GM21381 (cell line): ENCODE results near the gene KRT40.

Source experiments
- ATAC-seq: cut with Tn5 transposase; IDR thresholded peaks from one replicate; pipeline ENCODE4 v1.9.1; 2021; ENCODE audit warnings: mild to moderate bottlenecking, moderate library complexity; ENCODE audit not compliant: unreplicated experiment

The KRT40 gene

GRCh38 chr17:40953881-40954280 is 30.2 kb downstream of the KRT40 start:
- no peak for ATAC-seq

DNA sequence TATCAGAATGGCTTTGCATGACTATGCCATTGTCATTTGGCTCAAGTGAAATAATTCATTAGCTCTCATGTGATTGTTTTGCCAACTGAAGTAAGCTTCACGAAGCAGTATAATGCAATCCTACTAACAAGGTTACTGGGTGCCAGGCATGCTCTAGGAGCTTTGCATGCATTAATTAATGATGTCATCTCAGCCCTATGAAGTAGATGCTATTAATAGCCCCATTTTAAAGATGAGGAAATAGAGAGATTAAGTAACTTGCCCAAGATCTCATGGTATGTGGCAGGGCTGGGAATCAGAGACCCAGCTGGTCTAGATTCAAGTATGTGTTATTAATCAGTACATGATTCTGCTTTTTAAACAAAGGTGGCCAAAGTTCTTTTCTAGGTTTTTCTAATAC is 31.5 kb downstream of the KRT40 start:
- no peak for ATAC-seq

DNA sequence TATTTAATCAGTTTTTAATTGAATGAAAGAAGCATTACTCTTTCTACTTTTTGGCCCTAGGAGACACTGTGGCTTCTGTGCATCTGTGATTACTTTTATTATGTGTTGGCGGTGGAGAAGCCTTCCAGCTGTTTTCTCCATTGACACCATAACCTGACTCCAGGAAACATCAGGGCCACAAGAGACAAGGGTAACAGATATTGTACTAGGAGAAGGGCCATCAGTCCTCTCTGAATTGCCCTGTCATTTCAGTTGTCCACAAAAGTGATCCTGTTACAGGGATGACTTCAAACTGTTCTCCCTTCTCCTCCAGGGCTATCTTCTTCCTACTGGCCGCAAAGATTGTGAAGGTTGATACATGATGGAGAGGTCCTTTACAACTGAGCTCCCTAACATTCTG is 32.0 kb downstream of the KRT40 start:
- ATAC-seq = no peak

DNA sequence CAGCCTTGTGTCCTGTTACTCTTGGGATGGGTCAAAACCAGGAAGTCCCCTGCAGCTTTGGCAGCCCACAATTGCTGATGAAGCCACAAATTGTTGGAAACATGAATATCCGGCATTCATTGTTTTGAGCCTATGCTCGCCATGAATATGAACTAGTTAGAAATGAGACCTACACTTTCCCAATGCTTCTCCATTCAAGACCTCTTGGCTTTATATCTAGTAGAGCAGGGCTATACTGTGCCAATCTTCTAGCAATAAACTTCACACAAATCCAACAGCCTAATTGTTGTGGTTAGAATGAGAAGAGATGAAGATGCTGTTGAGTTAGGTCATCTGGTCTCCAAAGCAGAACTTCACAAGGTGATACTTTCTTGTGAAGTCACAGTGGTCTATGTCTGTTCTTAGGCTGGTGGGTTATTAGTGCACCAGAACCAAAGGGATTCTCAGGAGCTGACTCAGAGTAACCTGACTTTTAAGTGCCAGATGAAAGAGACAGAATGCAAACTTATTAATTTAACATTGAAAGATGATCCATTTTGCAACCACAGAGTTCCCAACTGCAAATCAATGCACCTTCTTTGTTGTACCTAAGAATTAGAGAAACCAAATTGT is 33.0 kb downstream of the KRT40 start:
- ATAC-seq = no peak

DNA sequence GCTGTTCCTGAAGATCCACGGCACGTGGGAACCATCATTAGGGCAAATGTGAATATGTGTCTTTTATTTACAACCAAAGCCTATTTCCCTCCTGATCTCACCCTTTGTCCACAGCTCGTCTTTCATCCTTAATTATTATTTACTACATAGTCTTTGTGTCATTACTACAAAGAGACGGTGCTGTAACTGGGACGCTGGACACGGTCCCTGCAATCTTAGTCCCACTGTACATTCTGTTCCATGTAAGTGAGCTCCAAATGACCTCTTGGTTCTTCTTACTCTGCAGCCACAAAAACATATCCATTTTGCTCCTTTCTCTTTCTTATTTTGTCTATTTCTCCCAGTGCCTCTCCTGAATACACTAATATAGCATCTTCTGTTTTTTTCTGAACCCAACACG is 34.0 kb downstream of the KRT40 start:
- ATAC-seq = no peak

DNA sequence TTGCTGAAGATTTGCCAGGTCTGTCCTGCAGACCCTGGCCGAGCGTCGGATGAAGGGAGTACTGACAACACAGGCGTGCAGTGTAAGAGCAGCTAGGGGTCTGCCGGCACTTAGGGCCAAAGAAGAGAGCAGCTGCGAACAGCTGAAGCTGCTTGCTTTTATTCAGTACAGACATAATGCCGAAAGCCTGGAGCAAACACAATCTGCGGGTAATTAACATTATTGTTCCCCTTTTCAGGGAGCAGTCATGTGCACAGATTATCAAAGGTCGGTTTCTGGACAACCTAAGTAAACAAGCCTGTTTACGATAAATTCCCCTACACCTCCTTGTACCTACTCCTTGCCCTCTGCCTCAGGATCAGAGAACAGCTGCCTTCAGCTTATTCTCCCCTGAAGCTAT is 34.7 kb downstream of the KRT40 start:
- ATAC-seq = no peak

GRCh38 chr17:40947929-40948328 is 36.2 kb downstream of the KRT40 start:
- ATAC-seq = no peak

GRCh38 chr17:40945414-40945813 is 38.7 kb downstream of the KRT40 start:
- no peak for ATAC-seq

GRCh38 chr17:40944531-40944930 is 39.6 kb downstream of the KRT40 start:
- no peak for ATAC-seq

GRCh38 chr17:40942553-40942952 is 41.6 kb downstream of the KRT40 start:
- no peak for ATAC-seq

DNA sequence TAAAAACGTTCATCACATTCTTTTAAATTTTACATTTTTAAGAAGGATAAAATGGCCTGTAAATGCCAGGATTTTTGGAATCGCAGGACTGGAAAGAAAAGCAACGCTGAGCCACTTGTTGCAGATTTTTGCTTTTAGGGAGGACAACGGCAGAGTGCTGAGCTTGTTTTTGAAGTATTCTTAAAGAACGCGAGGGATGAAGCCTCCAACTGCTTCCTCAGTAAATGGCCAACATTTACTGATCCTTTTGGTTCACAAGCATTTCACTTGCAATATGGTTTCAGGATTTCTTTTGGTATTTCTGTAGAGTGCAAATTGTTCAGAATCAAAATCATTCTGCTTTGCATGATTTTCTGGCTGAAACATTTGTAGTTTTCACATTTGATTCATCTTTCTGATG is 43.9 kb downstream of the KRT40 start:
- ATAC-seq = no peak

DNA sequence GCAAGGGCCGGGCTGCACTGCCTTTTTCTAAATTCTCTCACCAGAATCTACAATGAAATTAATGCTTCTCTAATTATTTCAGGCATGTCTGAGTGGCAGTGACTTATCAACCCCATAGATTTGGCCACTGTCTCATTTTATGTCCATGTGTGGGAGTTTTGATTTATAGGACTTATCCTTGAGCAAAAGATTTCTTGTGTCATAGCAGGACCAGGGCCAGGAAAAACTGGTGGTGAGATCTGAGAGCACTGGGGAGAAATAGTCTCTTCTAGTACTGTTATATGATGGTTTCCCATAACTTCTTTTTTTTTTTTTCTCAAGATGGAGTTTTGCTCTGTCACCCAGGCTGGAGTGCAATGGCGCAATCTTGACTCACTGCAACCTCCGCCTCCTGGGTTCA is 45.1 kb downstream of the KRT40 start:
- ATAC-seq = no peak

GRCh38 chr17:40937384-40937819 is 46.7 kb downstream of the KRT40 start, which contains the start of gene KRT23:
Gene KRT23, minus strand, starts transcription at chr17:40937646. Its CDS starts 1,043 bp downstream, at chr17:40936603.
- ATAC-seq = no peak

GRCh38 chr17:40936976-40937375 is 47.1 kb downstream of the KRT40 start:
- ATAC-seq = no peak

- ATAC-seq = no peak
These were observed 47.6 kb downstream of the KRT40 start for GRCh38 chr17:40936437-40936971.

DNA sequence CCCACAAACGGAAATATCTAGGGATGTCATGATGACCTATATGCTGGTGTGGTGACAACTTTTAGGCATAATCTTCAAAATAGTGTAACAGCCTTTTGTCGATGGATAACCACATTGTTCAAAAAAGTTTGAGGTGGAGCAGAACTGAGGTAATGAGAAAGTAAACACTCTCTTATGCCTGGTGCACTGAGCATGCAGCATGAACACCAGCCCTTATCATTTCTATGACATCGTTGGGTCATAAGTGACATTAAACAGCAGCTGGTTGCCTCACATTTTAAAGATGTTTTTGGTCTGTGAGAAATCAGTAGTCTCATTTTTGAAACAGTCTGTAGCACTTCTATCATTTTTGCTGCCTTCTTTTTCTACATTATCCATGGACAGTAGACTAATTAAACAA is 48.5 kb downstream of the KRT40 start:
- no peak for ATAC-seq

- no peak for ATAC-seq
These were observed 51.5 kb downstream of the KRT40 start for GRCh38 chr17:40932608-40933007.

DNA sequence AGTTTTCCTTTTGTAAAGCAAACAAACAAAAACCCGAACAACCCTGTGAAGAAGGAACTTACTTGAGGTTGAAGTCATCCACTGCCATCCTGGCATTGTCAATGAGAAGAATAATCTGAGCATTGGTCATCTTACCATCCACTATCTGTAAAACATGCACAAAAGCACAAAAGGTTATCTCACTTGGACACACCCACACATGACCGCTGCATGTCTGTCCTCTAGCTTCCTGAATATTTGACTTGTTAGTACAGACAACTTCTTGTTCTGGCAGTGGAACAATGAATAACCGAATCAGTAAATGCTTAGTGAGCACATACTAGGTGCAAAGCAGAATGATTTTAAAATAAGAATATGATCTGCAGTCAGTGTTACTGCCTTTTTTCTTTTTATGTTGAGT is 52.8 kb downstream of the KRT40 start:
- no peak for ATAC-seq
